GM23248 (cell line): ENCODE measurements around the gene AKAP14. TPM values are rescaled to one million over a fixed set of nuclear protein-coding genes. Genes with fewer than 3 reads are reported as not detected.
"Not testable (repeated sequence)": the region's sequence is repeated elsewhere in the genome, so short reads cannot be mapped to it uniquely, and the experiment has no call there.

Experiments used
- DNase-seq: peaks from one replicate; pipeline ENCODE4 v3.0.0-alpha.2; 2015
- H2AFZ ChIP-seq: fragments of 200-600 bp; sonication (generic); 2 replicates; pipeline ENCODE4 v1.6.1; 2016; ENCODE audit warnings: antibody characterized with exemption
- H3F3A ChIP-seq: fragments of 200-600 bp; sonication (generic); 2 replicates; pipeline ENCODE4 v1.6.1; 2016; ENCODE audit warnings: mild to moderate bottlenecking, antibody characterized with exemption, mixed run types; ENCODE audit not compliant: insufficient read depth
- H3K27ac ChIP-seq: fragments of 200-600 bp; sonication (generic); 2 replicates; pipeline ENCODE4 v1.5.1; 2016; ENCODE audit warnings: mild to moderate bottlenecking
- H3K27me3 ChIP-seq: fragments of 200-600 bp; sonication (generic); replicated peaks from 2 replicates; pipeline ENCODE4 v1.6.1; 2016; ENCODE audit warnings: mild to moderate bottlenecking; ENCODE audit not compliant: insufficient read depth
- H3K36me3 ChIP-seq: fragments of 200-600 bp; sonication (generic); 2 replicates; pipeline ENCODE4 v1.6.1; 2016; ENCODE audit warnings: low read depth, mild to moderate bottlenecking
- H3K4me1 ChIP-seq: fragments of 200-600 bp; sonication (generic); 2 replicates; pipeline ENCODE4 v1.6.1; 2016; ENCODE audit warnings: mild to moderate bottlenecking; ENCODE audit not compliant: insufficient read depth
- H3K4me2 ChIP-seq: fragments of 200-600 bp; sonication (generic); one replicate; pipeline ENCODE4 v1.6.1; 2016; ENCODE audit warnings: mild to moderate bottlenecking; ENCODE audit not compliant: unreplicated experiment
- H3K4me3 ChIP-seq: fragments of 200-600 bp; sonication (generic); 2 replicates; pipeline ENCODE4 v1.5.1; 2016; ENCODE audit warnings: mild to moderate bottlenecking
- H3K79me2 ChIP-seq: fragments of 200-600 bp; sonication (generic); 2 replicates; pipeline ENCODE4 v1.6.1; 2016; ENCODE audit warnings: mild to moderate bottlenecking; ENCODE audit not compliant: insufficient read depth
- H3K9ac ChIP-seq: fragments of 200-600 bp; sonication (generic); 2 replicates; pipeline ENCODE4 v1.6.1; 2016; ENCODE audit warnings: mild to moderate bottlenecking
- H3K9me2 ChIP-seq: fragments of 200-600 bp; sonication (generic); 2 replicates; pipeline ENCODE4 v1.6.1; 2016; ENCODE audit warnings: mixed run types, mild to moderate bottlenecking, moderate library complexity; ENCODE audit not compliant: insufficient read depth
- H3K9me3 ChIP-seq: fragments of 200-600 bp; sonication (generic); one replicate; pipeline ENCODE4 v1.6.1; 2017; ENCODE audit warnings: low read depth
- H4K20me1 ChIP-seq: fragments of 200-600 bp; sonication (generic); 2 replicates; pipeline ENCODE4 v1.6.0; 2016; ENCODE audit not compliant: insufficient read depth
- EZH2 ChIP-seq: fragments of 200-600 bp; sonication (generic); IDR thresholded peaks from 2 replicates; pipeline ENCODE4 v1.6.1; 2018; ENCODE audit warnings: antibody characterized with exemption, mild to moderate bottlenecking; ENCODE audit not compliant: insufficient read depth, poor library complexity, severe bottlenecking
- EZH2phosphoT487 ChIP-seq: fragments of 200-600 bp; sonication (generic); IDR thresholded peaks from 2 replicates; pipeline ENCODE4 v1.6.1; 2018; ENCODE audit warnings: antibody characterized with exemption, moderate library complexity, mild to moderate bottlenecking, low read depth; ENCODE audit not compliant: insufficient read depth
- WGBS, 2 experiments: methylation state at CpG; one replicate each; pipeline ENCODE4 v1.1.6; 2015 to 2017; ENCODE audit warnings: low lambda C conversion rate in 2 of 2, low coverage in 1 of 2; ENCODE audit errors: missing lambda C conversion rate in 2 of 2; 5-methylcytosine and 5-hydroxymethylcytosine counted together
- in situ Hi-C: fragments of 300-500 bp; cut with MboI; formaldehyde crosslinking; loops from 2 replicates; pipeline ENCODE4 v1.15.0; 2020
- polyA plus RNA-seq: library from polyadenylated mRNA; unstranded; fragments of >200 nt; fragmentation: Nextera tagmentation; extraction: Ambion mirVana; gene quantifications from 2 replicates; pipeline ENCODE4 v1.2.1, GENCODE V29; 2016
- total RNA-seq: library from RNA; depleted of rRNA; stranded (reverse); fragments of >200 nt; shearing (Covaris generic); gene quantifications from 2 replicates; pipeline ENCODE4 v1.2.3, GENCODE V29; 2014

Gene AKAP14
- total and polyA plus RNA-seq, 2 experiments from 2014 or later, result not detected

- Histone ChIP-seq H3K9ac (no peak overlapping the region), H3K27ac (no peak overlapping the region), H3K9me3 (no peaks in the 10 kb centered on the region), H3K79me2 (no peaks in the 10 kb centered on the region), H3K4me2 (no peak overlapping the region), H3K36me3 (no peaks in the 10 kb centered on the region), H2AFZ (no peak overlapping the region), H3F3A (no peaks in the 10 kb centered on the region), H3K27me3 (no peaks in the 10 kb centered on the region), H3K4me1 (no peaks in the 10 kb centered on the region), H3K4me3 (no peak overlapping the region), H4K20me1 (no peaks in the 10 kb centered on the region), H3K9me2 (no peaks in the 10 kb centered on the region)
- in situ Hi-C loops, result no loop called here
- WGBS, 2 experiments, result 79 to 81% methylated on average over 5 of the region's 5 CpGs
- DNase-seq, result no peak
- TF ChIP-seq EZH2phosphoT487 (no peak), EZH2 (no peak)
Measured at GRCh38 chrX:119919835-119920585, 24.3 kb downstream of the AKAP14 start.

DNA sequence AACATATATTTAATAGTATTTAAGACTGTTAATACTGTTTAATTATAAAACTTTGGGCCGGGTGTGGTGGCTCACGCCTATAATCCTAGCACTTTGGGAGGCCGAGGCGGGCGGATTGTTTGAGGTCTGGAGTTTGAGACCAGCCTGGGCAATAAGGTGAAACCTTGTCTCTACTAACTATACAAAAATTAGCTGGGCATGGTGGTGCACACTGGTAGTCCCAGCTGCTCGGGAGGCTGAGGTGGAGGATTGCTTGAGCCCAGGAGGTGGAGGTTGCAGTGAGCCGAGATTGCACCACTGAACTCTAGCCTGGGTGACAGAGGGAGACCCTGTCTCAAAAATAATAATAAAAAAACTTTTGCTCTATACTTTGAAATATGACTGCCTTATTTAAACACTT lies 26.7 kb downstream of the AKAP14 start:
- H3K9ac ChIP-seq, H3K9me3 ChIP-seq, H4K20me1 ChIP-seq, H3K4me2 ChIP-seq, H3K36me3 ChIP-seq, H2AFZ ChIP-seq, H3K4me3 ChIP-seq, H3K4me1 ChIP-seq, H3F3A ChIP-seq, H3K27ac ChIP-seq, in situ Hi-C loops, H3K27me3 ChIP-seq, DNase-seq, H3K9me2 ChIP-seq, H3K79me2 ChIP-seq: not testable (repeated sequence)
- WGBS, 2 experiments, result 97 to 98% methylated on average over 7 of the region's 7 CpGs

- 93% methylated on average over 3 of the region's 3 CpGs for WGBS, 2 experiments
- Histone ChIP-seq H3K4me3 (no peak overlapping the region), H2AFZ (no peak overlapping the region), H3K36me3 (peaks cover 12% of the 10 kb centered on the region), H3K79me2 (0 out of 2 replicates have a peak, but pooled peaks cover 1% of the 10 kb centered on the region), H3K9ac (no peak overlapping the region), H4K20me1 (no peaks in the 10 kb centered on the region), H3K27me3 (no peaks in the 10 kb centered on the region), H3K27ac (no peak overlapping the region), H3K4me1 (no peaks in the 10 kb centered on the region), H3K9me2 (no peaks in the 10 kb centered on the region), H3K9me3 (no peaks in the 10 kb centered on the region), H3F3A (no peaks in the 10 kb centered on the region), H3K4me2 (no peak overlapping the region)
- TF ChIP-seq EZH2phosphoT487, result no peak
- no peak for TF ChIP-seq EZH2
- in situ Hi-C loops, result no loop called here
- DNase-seq, result no peak
Measured at GRCh38 chrX:119935215-119935874, 39.7 kb downstream of the AKAP14 start.

DNA sequence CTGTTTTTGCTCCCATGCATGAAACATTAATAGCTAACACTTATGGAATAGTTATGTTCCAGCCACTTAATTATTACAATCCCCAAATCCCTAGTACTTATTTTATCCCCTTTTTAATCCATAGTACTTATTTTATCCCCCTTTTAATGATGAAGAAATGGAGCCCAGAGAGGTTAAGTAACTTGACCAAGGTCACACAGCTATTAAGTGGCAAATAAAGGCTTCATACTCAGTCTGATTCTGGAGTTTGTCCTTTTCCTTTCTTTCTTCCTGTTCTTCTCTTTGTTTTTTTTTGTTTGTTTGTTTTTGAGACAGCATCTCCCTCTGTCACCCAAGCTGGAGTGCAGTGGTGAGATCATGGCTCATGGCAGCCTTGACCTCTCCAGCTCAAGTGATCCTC lies 45.6 kb downstream of the AKAP14 start:
- Histone ChIP-seq H3K79me2 (peaks cover 24% of the 10 kb centered on the region), H2AFZ (no peak overlapping the region), H3F3A (peaks cover 15% of the 10 kb centered on the region), H3K27ac (no peak overlapping the region), H3K27me3 (no peaks in the 10 kb centered on the region), H3K9me2 (no peaks in the 10 kb centered on the region), H4K20me1 (no peaks in the 10 kb centered on the region), H3K9ac (0 out of 2 replicates have a peak overlapping the region, but pooled peaks have one; percentile 8), H3K9me3 (no peaks in the 10 kb centered on the region), H3K4me3 (no peak overlapping the region), H3K4me1 (0 out of 2 replicates have a peak, but pooled peaks cover 5% of the 10 kb centered on the region), H3K36me3 (peaks cover 6% of the 10 kb centered on the region), H3K4me2 (no peak overlapping the region)
- TF ChIP-seq EZH2 (no peak), EZH2phosphoT487 (no peak)
- in situ Hi-C loops, result no loop called here
- no peak for DNase-seq
